ENCODE results near the gene CGB3.

CGB3 gene

GRCh38 chr19:48988286-48988685 lies 35.8 kb downstream of the CGB3 start:
- no peak for DNase-seq (ENCODE audit: low spot score)

DNA sequence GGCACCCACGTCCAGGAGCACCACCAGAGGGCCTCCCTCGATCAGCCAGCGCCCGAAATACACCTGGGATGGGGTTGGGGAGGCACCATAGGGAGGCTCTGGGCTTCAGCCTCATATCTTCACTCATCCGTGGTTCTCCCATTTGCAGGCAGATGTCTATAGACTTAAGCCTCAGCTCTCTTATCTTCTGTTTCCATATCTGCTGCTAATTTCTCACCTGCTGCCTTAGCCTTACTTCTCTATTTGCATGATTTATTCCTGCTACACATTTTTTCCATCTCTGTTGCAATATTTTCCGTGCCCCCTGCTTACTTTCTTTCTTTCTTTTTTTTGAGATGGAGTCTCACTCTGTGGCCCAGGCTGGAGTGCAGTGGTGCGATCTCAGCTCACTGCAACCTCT lies 36.8 kb downstream of the CGB3 start:
- DNase-seq (ENCODE audit: low spot score), result no peak

DNA sequence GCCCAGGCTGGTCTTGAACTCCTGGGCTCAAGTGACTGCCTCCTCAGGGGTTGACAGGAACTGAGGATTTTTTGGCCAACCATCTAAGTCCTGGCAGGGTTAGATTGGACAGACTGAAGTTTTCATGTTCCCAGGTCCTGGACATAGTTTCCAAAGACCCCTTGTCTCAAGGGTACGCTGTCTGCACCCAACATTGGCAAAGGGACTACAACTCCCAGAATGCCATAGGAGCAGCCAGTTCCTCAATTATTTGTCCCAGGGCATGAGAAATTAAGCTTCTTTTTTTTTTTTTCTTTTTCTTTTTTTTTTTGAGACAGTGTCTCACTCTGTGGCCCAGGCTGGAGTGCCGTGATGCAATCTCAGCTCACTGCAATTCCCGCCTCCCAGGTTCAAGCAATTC lies 37.9 kb downstream of the CGB3 start:
- DNase-seq (ENCODE audit: low spot score), result no peak

DNA sequence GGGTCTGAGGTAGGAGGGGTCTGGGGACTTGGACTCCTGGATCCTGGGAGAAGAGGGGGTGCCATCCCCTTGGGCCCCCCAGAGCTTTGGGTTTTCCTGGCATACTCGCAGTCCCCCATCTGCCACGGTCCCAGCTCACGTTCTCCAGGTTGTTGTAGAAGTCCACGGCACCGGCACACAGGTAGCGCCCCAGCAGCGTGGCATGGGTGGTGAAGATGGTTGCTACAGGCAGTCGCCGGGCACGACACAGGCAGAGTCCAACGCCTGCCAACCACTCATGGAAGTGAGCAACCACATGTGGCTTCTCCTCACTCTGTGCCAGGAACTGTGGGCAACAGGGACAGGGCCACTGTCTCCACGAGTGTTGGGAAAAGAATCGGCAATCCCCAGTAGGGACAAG lies 38.4 kb downstream of the CGB3 start:
- DNase-seq (ENCODE audit: low spot score), result no peak

DNA sequence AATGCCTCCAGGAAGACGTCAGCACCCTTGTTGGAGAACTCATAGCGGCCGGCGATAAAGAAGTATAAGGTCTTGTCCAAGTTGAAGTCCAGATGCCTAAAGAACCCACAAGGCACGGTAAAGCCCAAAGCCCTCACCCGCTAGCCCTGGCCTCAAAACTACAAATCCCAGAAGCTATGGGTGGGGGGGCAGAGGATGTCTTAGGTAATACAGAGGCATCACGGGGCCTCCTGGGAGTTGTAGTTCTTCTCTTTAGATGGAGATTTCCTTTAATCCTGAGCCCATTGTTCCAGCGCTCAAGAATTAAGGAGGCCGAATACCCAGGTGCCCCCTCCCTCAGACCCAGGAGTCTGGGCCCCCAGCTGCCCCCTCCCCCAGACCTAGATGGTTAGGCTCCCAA lies 41.9 kb downstream of the CGB3 start:
- DNase-seq (ENCODE audit: low spot score), result no peak

- no peak for DNase-seq (ENCODE audit: low spot score)
These were observed 47.1 kb downstream of the CGB3 start for GRCh38 chr19:48977061-48977460.

- peak; percentile 37 for DNase-seq (ENCODE audit: low spot score)
These were observed 47.9 kb downstream of the CGB3 start for GRCh38 chr19:48975947-48976847.

Data from activated CD4-positive, alpha-beta T cell treated with anti-CD3 and anti-CD28 coated beads, Interleukin-2, Interleukin-4, amounts not matched to agents 100 ng/mL and 50 ng/mL, durations not matched to agents 16 hours and 8 hours (primary cell).